Neutrophil (primary cell): ENCODE data around the gene RNF10.

Source experiments
- H3K27ac ChIP-seq: fragments of 200-600 bp; sonication (generic); 2 replicates; pipeline ENCODE4 v1.5.1; 2016; ENCODE audit warnings: mild to moderate bottlenecking, moderate library complexity
- H3K27me3 ChIP-seq: fragments of 200-600 bp; sonication (generic); 2 replicates; pipeline ENCODE4 v1.6.0; 2016; ENCODE audit warnings: mild to moderate bottlenecking
- H3K36me3 ChIP-seq: fragments of 200-600 bp; sonication (generic); 2 replicates; pipeline ENCODE4 v1.5.1; 2017
- H3K4me1 ChIP-seq, 2 experiments: fragments of 200-600 bp in 1 of 2; sonication (generic) in 1 of 2; 1 replicate in 1 of 2; 2 replicates in 1 of 2; pipeline versions ENCODE4 v1.5.1 to v1.6.1; 2013 to 2016; ENCODE audit warnings: low read depth in 1 of 2, low read length in 1 of 2, mild to moderate bottlenecking in 1 of 2, moderate library complexity in 1 of 2; ENCODE audit not compliant: control insufficient read depth in 1 of 2, insufficient read depth in 1 of 2
- H3K4me3 ChIP-seq, 2 experiments: fragments of 200-600 bp in 1 of 2; sonication (generic) in 1 of 2; 1 replicate in 1 of 2; 2 replicates in 1 of 2; pipeline ENCODE4 v1.5.1; 2013 to 2016; ENCODE audit warnings: low read depth in 1 of 2, low read length in 1 of 2, mild to moderate bottlenecking in 1 of 2, moderate library complexity in 1 of 2
- H3K9me3 ChIP-seq: fragments of 200-600 bp; sonication (generic); 2 replicates; pipeline ENCODE4 v1.5.1; 2016
- CTCF ChIP-seq: fragments of 200-600 bp; sonication (generic); IDR thresholded peaks from 2 replicates; pipeline ENCODE4 v1.5.1; 2016; ENCODE audit warnings: antibody characterized with exemption

Gene RNF10

GRCh38 chr12:120557589-120557988 lies 23.4 kb downstream of the RNF10 start:
- no peak overlapping the region for H3K27ac ChIP-seq
- no peaks in the 10 kb centered on the region for H3K9me3 ChIP-seq
- no peak for TF ChIP-seq CTCF
- no peak overlapping the region for H3K4me3 ChIP-seq
- peaks cover 96% of the 10 kb centered on the region for H3K36me3 ChIP-seq
- no peaks in the 10 kb centered on the region for H3K27me3 ChIP-seq
- H3K4me1 ChIP-seq: peaks cover 2 to 5% of the 10 kb centered on the region in 2 experiments

GRCh38 chr12:120562906-120563305 lies 28.8 kb downstream of the RNF10 start:
- Histone ChIP-seq H3K9me3 (peaks cover 9% of the 10 kb centered on the region), H3K36me3 (peaks cover 98% of the 10 kb centered on the region), H3K4me3 (no peak overlapping the region), H3K27ac (no peak overlapping the region), H3K4me1 (no peaks in the 10 kb centered on the region), H3K27me3 (no peaks in the 10 kb centered on the region)
- no peak for TF ChIP-seq CTCF

GRCh38 chr12:120563495-120563894 lies 29.3 kb downstream of the RNF10 start:
- Histone ChIP-seq H3K4me1 (no peaks in the 10 kb centered on the region), H3K4me3 (no peak overlapping the region), H3K27ac (no peak overlapping the region), H3K36me3 (peaks cover 98% of the 10 kb centered on the region), H3K9me3 (peaks cover 9% of the 10 kb centered on the region), H3K27me3 (no peaks in the 10 kb centered on the region)
- TF ChIP-seq CTCF: no peak

- Histone ChIP-seq H3K9me3 (no peaks in the 10 kb centered on the region), H3K4me1 (no peaks in the 10 kb centered on the region), H3K27ac (no peak overlapping the region), H3K4me3 (no peak overlapping the region), H3K27me3 (no peaks in the 10 kb centered on the region), H3K36me3 (peaks cover 100% of the 10 kb centered on the region)
- TF ChIP-seq CTCF: no peak
Measured at GRCh38 chr12:120571299-120571698, 37.1 kb downstream of the RNF10 start.

- Histone ChIP-seq H3K9me3 (no peaks in the 10 kb centered on the region), H3K36me3 (peaks cover 100% of the 10 kb centered on the region), H3K4me3 (no peak overlapping the region), H3K27ac (no peak overlapping the region), H3K4me1 (no peaks in the 10 kb centered on the region), H3K27me3 (no peaks in the 10 kb centered on the region)
- no peak for TF ChIP-seq CTCF
Measured at GRCh38 chr12:120573560-120573959, 39.4 kb downstream of the RNF10 start.

- no peaks in the 10 kb centered on the region for H3K27me3 ChIP-seq
- no peak overlapping the region for H3K4me3 ChIP-seq
- no peak for TF ChIP-seq CTCF
- peaks cover 100% of the 10 kb centered on the region for H3K36me3 ChIP-seq
- H3K27ac ChIP-seq: no peak overlapping the region
- H3K4me1 ChIP-seq: no peaks in the 10 kb centered on the region
- H3K9me3 ChIP-seq: no peaks in the 10 kb centered on the region
Measured at GRCh38 chr12:120574106-120574505, 40.0 kb downstream of the RNF10 start.
